Measurements from ENCODE around the gene ANKRD50. TPM values are rescaled to one million over a fixed set of nuclear protein-coding genes. Genes with fewer than 3 reads are reported as not detected.

The ANKRD50 gene, protein sequence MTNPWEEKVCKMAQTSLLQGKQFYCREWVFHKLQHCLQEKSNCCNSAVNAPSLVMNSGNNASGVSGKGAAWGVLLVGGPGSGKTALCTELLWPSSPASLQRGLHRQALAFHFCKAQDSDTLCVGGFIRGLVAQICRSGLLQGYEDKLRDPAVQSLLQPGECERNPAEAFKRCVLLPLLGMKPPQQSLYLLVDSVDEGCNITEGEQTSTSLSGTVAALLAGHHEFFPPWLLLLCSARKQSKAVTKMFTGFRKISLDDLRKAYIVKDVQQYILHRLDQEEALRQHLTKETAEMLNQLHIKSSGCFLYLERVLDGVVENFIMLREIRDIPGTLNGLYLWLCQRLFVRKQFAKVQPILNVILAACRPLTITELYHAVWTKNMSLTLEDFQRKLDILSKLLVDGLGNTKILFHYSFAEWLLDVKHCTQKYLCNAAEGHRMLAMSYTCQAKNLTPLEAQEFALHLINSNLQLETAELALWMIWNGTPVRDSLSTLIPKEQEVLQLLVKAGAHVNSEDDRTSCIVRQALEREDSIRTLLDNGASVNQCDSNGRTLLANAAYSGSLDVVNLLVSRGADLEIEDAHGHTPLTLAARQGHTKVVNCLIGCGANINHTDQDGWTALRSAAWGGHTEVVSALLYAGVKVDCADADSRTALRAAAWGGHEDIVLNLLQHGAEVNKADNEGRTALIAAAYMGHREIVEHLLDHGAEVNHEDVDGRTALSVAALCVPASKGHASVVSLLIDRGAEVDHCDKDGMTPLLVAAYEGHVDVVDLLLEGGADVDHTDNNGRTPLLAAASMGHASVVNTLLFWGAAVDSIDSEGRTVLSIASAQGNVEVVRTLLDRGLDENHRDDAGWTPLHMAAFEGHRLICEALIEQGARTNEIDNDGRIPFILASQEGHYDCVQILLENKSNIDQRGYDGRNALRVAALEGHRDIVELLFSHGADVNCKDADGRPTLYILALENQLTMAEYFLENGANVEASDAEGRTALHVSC (N-terminal part only)
- total RNA-seq (2014; rRNA removed; shearing (Covaris generic)), result 4.9 and 6.8 TPM in 2 replicates

DNA sequence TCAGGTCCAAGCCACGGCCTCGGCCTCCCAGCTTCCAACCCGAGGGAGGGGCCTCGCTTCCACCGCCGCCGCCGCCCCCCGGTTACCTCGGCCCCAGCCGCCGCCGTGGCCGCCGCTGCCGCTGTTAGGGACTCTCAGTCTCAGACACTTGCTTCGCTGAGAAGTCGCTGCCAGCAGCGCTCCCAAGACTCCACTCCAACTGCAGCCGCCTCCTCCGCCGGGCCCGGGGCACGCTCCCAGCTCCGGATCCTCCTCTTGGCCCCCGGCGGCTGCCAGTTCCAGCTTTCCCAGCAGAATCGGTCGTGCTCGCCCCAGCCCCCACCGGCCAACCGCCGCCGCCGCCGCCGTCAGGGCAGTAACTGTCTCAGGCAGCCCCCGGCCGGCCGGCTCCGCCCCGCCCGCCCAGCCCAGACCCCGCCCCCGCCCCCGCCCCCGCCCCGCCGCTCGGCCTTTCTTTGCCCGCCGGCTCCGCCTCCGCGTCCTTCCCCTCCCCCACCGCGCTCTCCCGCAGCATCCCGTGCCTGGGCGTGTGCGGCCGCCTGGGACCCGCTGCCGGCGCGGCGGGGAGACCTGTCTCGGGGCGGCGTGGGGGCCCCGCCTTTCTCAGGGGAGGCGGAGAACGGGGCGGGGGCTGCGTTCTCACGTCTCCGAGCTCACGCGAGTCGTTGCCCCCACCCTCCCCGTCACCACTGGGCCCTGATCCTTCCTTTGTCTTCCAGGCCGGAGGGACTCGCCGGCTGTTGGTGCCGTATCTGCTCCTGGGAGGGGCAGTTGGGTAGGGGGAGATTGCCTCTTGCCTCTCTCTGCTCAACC is at the start of gene ANKRD50:
Gene ANKRD50, minus strand, starts transcription at position 361 of the 813 bp plus-strand sequence. CDS start 2,221 bp downstream, outside the sequence.
- DNase-seq (ENCODE audit: low read depth), result peak; percentile 87

DNA sequence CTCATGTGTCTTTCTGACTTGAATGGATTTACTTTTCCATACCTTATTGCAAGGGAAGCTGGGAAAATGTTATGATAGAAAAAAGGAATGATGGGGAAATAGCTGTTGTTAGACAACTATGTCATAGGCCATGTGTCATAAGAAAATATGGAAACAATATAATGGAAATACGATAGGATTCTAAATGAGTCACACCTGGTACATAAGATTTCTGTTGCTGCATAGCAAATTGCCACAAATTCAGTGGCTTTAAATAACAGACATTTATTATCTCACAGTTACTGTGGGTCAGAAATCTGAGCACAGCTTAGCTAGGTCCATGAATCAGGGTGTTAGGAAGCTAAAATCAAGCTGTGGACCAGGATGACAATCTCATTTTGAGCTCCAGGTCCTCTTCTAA is 44.6 kb upstream of the ANKRD50 start:
- DNase-seq (ENCODE audit: low read depth), result no peak

DNA sequence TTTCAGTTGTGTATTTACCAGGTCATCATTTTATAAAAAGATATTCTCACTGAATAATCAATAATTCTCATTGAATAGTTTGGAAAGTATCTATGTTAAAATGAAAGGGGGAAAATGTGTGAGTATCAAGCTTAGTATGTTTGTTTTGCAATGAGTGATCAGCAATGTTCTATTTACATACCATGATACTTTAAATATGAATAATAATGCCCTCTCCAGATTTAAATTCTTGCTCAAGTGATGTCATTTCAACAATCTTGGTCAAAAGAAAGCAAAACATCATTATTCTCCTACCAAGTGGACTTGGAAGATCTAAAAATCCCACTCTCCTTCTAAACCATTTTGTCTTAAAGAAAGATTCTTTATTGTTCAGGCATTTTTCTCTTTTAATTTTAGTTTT is 42.1 kb upstream of the ANKRD50 start:
- no peak for DNase-seq (ENCODE audit: low read depth)

DNA sequence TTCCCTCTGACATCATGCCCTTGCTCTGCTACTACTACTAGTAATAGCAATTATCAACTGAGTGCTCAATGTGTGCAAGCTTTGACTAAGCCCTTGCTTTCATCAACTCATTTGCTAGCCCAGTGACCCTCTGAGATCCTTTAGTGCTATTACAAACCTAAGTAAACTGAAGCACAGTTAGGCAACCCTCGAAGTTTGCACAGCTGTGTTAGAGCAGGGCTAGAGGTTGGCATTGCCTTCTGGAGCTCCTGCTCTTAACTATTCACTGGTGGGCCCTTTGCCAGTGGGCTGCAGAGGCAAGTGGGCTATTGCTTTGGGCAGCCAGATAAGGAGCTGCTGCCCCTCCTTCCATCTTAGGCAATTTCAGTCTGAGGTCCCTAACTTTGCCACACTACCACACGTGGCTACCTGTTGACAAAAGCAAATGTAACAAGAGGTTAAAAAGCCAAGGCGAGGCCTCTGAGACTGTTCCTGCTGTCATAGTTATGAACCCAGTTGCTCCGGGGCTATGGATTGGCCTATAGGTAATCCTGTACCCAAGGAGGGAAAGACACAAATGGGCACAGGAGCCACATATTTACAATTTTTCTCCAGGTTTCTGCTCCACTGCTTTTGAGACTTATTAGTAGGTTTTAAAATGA is 41.5 kb upstream of the ANKRD50 start:
- no peak for DNase-seq (ENCODE audit: low read depth)

DNA sequence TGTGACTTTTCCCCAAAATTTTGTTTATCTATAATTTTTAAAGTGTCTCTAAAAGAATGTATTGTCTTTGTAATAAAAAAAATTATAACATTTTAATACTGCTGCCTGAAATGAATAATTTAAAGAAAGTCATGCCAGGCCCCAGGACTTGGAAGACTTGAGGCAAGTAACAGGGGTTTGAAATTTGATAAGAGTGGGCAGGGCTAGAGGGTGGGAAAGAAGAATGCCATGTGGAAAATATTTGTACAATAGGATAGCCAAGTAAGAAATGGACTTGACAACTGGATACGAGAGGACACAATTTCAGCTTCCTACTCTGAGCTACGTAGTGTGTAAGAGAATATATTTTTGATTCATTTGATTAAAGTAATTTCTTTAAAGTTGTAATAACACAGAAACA is 36.9 kb upstream of the ANKRD50 start:
- no peak for DNase-seq (ENCODE audit: low read depth)

DNA sequence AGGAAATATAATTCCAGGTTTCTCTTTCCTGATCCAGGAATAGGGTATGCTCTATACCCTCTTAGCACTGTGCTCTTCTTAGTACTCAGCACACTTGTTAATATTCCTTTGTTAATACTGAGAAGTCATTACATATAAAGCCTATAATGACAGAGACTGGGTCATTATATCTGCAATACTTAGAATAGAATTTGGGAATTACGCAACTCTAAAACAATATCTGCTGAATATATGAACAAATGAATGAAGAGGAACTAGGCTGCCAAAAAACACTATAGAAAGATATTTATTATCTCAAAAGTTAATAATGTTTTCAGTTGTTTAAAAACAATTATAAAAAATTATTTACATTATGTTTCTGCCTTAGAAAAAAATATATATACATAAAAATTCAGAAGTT is 36.4 kb upstream of the ANKRD50 start:
- DNase-seq (ENCODE audit: low read depth), result no peak

DNA sequence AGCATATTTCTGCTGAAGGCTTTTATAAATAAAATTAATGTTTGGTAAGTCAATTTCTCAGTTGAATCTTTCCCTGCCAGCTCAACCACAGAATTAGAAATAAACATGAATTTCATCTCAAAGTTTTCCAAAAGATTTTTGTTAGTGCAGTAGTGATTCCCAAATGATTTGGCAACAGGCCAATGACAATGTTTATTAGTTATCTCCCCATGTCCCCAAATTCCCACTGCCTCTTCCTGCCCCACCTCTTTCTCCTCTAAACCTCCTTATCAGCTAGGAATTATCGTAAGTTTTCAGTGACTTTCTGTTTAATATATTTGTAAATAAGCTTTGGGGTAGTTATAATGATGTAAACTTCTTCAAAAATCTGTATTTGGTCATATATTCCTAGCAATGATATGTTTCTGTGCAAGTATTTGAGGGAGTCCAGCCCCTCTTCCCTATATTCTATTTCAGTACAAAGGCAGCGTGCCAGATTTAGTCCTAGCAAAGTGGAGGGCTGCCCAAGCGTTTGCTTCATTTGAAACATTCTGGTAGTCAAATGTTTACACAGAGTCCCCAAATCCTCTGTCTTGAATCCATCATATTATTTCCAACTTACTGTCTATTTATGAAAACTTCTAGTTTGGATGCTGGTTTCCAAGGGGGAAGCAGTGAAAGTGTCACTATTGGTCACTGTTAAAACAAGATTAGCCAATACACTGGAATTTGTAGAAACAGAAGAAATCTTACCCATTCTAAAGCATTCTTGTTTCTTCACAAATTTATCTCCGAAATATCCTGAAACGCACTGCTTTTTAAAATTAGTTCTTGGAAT is 33.7 kb upstream of the ANKRD50 start:
- no peak for DNase-seq (ENCODE audit: low read depth)

DNA sequence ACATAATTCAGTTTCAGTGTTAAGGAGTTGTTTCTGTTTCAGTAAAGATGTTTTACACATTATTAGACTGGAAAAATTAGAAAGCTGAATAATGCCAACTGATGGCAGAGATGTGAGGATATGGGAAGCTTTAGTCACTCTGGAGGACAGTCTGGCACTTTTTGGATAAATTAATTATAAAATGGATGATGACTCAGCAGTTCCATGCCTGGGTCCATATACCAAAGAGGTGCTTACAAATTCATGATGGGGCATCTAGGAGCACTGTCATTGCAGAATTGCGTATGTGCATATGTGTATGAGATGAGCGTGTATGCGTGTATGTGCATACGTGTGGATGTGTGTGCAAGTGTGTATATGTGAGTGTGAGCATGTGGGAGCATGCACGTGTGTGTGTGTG is 31.2 kb upstream of the ANKRD50 start:
- DNase-seq (ENCODE audit: low read depth), result no peak

DNA sequence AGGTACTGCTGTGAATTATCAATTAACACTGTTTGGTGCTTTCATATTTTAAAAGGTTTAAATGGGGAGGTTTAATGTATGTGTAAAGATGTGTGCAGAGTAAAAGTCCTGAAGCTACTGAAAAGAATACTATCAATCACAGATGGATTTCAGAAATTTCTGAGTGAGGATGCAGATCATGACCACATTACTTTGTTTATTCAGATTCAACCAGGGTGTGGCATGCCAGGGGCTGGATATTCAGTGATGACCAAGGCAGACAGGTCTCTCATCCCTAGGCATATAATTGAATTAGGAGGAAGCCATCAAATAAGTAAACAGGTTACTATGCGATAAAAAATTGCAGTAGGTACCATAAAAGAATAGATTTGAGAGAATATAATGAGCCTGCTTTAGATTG is 28.0 kb upstream of the ANKRD50 start:
- no peak for DNase-seq (ENCODE audit: low read depth)

DNA sequence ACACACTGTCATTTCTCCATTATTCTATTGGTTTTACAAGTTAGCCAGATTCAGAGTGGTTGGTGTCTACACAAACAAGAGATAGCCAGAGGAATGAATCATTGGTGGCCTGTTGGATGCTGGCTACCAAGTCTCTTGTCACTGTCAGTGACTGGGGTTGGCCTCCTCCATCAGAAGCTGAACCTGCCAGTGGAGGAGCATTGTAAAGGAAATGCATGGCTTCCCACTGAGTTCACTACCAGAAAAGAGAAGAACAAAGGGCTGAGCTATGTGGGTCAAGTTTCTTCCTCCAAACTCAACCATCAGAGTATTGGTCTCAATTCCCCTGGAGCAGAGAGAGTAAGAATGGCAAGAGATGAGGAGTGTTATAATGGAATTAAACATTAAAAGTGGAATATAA is 26.5 kb upstream of the ANKRD50 start:
- DNase-seq (ENCODE audit: low read depth), result no peak

DNA sequence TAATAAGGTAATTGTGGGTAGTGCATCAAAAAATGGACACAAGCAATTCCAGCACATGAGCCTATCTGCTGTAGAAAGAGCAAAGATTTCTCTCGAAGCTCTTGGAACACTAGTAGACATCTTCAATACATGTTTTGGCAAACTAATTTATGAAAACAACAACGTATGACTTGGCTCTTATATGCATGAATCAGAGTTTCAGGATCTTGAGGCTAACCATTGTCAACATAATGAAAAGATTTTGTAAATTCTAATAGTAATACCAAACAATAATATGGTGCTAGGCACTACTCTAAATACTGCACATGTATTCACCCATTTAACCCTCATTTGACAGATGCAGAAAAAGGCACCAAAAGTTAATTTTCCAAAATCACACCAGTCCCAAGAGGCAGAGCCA is 25.1 kb upstream of the ANKRD50 start:
- no peak for DNase-seq (ENCODE audit: low read depth)

DNA sequence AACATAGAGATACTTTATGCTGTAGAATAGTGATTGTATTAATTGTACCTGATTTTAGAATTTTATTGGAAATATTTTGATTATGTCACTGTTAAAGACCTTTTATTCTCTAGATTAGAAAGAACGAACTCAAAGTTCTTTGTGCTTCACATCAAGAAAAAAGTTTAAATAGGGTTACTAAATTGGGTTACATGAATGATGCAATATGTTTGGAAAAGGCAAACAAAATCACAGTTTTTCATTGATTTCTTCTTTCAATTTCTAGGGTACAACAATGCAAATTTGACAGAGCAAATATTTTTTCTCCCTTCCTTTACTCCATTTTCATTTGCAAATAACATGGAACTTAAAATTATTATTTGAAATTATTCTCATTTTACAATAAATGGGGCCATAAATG is 24.0 kb upstream of the ANKRD50 start:
- no peak for DNase-seq (ENCODE audit: low read depth)

DNA sequence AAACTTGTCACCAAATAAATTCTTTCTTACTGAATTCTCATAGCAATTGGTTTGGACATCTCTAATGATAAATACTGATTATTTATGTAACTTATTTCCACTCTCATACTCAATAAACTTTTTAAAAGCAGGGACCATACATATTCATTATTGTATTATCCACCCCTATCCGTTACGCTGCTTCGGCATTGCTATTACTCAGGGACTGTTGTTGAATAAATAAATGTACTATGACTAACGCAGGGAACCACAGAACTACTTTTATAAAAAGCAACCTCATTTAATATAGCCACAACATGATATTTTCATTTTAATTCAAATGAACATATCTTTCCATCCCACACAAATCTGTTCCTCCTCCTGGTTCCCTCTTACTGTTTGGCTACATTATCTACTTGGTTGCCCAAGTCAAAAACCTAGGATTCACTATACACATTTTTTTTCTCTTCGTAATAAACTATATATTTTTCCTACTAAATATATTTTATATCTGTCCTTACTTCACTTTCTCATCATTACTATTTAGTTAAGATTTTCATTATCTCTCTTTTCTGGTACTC is 14.9 kb upstream of the ANKRD50 start:
- no peak for DNase-seq (ENCODE audit: low read depth)

DNA sequence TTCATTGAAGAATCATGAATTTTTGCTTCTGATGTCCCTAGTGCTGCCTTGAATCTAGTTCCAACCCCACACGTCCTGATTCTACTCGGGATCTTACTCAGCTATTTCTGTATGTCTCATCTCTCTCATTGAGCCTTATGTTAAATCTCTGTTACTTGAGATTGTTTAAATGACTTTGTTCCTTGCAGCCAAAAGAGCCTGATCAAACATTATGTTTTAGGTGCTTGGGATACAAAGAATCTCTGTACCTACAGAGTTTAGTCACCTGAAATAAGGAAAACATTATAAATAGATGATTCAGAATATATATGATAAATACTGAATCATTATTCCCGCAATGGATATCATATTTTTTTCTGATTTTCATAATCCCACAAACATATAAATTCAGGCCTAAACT is 13.7 kb upstream of the ANKRD50 start:
- no peak for DNase-seq (ENCODE audit: low read depth)

DNA sequence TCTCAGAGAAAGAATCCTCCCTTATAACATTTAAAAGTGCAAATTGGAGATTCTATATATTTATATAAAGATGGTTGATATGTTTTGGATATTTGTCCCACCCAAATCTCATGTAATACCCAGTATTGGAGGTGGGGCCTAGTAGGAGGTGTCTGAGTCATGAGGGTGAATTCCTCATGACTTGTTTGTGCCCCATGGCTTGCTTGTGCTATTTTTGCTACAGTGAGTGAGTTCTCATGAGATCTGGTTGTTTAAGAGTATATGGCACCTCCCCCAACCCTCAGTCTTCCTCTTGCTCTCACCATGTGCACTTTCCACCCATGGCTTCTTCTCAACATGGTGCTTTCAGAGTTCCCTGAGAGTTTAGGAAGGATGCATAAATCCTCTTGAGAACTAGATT is 9.5 kb upstream of the ANKRD50 start:
- no peak for DNase-seq (ENCODE audit: low read depth)

DNA sequence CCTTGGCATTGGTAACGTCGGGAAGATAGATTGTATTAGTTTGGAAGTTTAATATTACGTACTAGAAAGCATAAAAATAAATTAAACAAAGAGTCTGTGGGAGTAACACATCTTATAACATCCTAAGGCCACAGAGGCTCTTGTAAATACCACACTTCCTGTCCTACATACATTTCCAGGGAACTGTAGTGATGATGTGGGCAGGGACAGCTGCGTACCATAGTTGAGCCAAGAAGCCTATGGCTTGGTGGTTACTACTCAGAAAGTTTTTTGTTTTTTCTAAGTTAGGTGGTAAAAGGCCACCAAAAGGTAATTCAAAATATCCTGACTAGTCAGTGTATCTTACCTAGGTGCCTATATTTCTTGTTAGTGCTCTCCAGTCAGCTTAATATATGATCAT is 4.6 kb upstream of the ANKRD50 start:
- no peak for DNase-seq (ENCODE audit: low read depth)

DNA sequence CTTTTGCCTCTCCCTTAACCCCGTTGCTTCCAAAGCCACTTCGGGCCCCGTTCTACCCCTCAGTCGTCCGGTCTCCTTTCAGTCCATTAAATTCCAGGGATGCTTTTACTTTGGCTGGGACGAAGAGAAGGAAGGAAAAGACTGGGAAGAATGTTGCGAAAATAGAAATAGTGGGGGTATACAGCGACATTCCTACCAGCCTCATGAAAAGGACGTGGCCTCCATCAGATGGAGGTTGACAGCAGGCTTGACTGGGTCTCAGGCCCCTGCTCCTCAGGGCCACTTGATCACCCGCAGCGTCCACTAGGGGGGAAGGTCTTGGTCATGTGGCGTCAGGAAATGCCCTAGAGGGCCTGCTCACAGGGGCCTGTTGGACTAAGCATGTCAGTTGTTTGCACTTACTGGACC is 657 bp upstream of the ANKRD50 start:
- DNase-seq (ENCODE audit: low read depth), result peak; percentile 69

DNA sequence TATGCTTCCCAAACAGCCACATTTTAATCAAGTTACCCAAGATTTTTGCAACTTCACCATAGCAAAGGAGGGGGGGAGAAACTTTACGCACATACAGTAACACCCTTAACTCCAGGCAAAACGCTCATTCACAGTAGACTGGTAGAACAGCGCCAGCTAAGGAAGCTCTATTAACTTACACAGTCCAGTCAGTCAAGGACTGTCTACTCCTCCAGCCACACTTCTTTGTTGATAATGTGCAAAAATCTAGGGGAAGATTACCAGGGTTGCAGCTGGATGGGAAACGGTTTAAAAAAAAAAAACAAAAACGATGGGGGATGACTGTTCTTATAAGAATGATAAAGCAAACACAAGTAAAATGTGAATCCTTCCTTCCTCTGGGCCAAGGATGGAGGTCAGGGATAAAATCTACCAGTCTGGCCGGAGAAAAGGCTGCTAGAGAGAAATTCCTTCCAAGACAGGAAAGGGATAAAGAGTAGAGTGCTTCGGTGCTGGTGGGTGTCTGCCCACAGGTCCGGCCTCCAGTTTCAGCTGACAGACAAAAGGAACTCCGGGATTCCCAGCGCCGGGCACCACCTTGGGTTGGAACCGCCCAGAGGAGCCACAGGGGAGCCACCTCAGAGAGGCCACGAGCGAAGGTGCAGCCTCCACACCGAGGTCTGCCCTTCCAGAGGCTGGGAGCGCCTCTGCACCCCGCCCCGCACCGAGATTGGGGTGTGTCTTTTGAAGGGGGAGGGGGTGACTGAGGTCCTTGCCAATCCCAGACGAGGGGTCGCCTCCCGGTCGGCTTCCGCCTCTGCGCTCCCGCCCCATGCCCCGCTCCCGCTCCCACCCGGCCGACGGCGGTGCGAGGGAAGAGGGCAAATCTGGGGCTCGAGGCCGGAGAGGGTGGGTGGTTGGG is 811 bp downstream of the ANKRD50 start:
- DNase-seq (ENCODE audit: low read depth), result peak; percentile 73

DNA sequence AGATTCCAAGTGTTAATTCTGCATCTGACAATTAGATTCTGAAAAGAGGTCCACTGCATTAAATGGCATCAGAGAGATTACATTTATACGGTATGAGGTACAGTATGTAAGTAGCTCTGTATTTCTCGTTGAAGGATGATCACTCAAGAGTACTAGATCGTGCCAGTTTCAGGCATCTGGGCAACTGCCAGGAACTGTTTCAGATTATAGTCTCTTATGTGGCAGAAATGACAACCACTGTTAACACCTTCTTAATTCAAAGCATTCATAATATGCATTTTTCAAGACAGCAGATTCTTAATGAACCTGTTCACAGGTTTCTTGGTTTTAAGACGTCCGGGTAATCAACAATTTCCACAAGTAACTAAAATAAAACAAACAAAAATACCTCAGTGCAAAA is 1.6 kb downstream of the ANKRD50 start:
- peak; percentile 28 for DNase-seq (ENCODE audit: low read depth)
